Stimulated activated CD4-positive, alpha-beta T cell treated with anti-CD3 and anti-CD28 coated beads, Interleukin-12 subunit alpha, Interleukin-12 subunit beta, amount 100 ng/mL, for 48 hours (primary cell): ENCODE measurements around the gene VSIG10L2.
A peak's percentile ranks its signal among the peaks of the same experiment; 100 is the strongest.
"Not testable (repeated sequence)": the region's sequence is repeated elsewhere in the genome, so short reads cannot be mapped to it uniquely, and the experiment has no call there.

Source experiments
- DNase-seq, 3 donors: peaks; one replicate each; pipeline ENCODE4 v3.0.0-alpha.2; 2020; ENCODE audit warnings: low read depth in 2 of 3, low spot score in 1 of 3

The VSIG10L2 gene

GRCh38 chr11:125945797-125946520 is at the start of gene VSIG10L2:
TSS of gene VSIG10L2 (plus strand) at chr11:125946044. CDS start at chr11:125946056, 12 bp downstream.
- DNase-seq: no peak

- no peak for DNase-seq
These were observed 44.0 kb upstream of the VSIG10L2 start for GRCh38 chr11:125901872-125902271.

DNA sequence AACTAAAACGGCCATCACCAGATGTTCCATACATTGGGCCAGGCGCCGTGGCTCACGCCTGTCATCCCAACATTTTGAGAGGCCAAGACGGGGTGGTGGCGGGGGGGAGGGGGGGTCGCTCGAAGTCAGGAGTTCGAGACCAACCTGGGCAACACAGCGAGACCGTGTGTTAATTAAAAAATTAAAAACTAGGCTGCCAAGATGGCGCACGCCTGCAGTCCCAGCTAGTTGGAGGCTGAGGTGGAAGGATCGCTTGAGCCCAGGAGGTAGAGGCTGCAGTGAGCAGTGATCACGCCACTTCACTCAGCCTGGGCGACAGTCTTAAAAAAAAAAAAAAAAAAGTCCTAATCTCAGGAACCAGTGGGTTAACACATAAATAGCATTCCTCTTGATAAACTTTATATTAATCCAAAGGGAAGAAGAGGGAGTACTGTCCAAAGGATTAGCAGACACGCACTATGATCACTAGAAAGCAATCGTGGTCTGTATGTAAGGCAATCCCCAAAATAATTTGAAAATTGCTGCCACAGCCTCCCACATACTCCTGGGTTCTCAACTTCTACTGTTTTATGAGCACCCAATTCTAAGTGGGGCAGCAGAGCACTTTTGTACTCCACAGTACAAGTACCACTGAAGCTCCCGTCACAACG is 43.4 kb upstream of the VSIG10L2 start:
- DNase-seq: no peak

DNA sequence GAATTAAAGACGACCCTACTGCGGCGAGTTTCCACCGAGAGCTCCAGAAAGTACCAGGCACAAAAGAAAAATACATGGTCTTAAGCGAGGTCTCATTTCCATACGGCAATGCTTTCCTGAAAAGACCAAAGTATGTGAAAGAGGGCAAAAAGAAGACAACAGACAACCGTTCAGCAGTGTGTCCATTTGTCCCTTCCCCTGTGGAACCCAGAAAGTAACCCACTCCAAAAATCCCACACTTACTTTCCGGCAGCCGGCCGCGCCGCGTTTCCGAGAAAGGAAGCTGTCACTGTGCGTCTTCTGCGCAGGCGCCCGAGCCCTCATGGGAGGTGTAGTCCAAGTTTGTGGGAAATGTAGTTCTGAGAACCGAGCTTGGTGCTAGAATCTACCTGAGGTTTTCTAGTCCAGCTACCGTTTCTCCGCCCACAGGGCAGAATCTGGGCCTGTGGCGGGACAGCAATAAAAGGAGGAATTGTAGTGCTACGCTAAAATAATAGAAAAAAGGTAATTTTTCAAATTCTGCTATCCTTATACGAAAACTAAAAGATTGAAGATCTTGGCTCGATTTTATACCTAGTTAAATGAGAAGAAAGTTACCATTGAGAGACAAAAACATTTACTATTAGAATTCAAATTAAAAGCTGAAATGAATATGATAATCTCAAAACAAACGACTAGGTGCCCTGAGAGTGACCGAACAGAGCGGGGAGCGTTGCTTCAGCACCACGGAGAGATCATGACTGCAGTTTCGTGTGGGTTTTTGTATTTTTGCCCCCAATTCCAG is 42.7 kb upstream of the VSIG10L2 start, which contains the start of gene PUS3:
Gene PUS3 (minus strand): TSS at position 280 of the 784 bp plus-strand sequence. CDS start 6,922 bp downstream, outside the sequence.
- DNase-seq: peak; percentile 77 to 84 (median 78)

DNA sequence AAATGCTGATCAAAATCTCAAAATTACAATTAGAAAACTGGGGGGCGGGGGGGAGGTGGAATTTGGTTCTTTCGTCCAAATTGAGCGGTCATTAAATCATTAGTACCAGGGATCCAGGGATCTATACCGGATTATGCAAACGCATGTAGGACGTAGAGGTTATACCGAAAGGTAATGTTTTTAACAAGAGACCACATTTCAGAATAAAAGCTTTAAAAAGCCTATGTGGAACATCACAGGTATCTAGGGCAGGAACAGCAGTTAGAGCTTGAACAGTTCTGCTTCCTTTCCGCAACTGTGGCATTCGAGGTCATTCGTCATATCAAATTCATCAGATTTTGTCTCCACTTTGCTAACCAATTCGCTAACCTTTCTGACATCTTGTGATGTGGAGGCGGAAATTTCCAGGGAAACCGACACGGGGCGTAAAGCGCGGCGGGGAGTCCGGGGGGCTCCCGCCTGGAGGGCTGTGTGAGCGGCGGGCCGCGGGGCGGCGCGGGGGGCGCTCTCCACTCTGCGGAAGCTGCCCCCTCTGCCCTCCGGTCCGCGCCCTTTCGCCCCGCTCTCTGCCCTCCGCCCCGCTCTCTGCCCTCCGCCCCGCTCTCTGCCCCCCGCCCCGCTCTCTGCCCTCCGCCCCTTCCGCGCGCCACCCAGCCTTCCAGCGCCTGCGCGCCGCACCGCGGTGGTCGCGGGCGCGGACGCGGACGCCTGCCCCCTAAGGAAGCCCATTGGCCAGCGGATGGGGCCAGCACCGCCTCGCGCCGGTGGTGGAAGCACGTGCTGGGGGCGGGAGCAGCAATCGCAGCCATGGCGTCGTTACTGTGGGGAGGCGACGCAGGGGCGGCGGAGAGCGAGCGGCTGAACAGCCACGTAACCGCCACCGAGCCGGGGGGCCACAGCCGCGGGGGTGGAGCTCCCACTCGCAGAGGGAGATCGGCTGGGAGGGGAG is 41.9 kb upstream of the VSIG10L2 start, which contains the start of gene DDX25:
Gene DDX25 (plus strand): TSS at position 798 of the 949 bp plus-strand sequence. CDS start 10 bp downstream, at position 808.
- DNase-seq: no peak

- no peak for DNase-seq
These were observed 41.2 kb upstream of the VSIG10L2 start for GRCh38 chr11:125904678-125905077.

DNA sequence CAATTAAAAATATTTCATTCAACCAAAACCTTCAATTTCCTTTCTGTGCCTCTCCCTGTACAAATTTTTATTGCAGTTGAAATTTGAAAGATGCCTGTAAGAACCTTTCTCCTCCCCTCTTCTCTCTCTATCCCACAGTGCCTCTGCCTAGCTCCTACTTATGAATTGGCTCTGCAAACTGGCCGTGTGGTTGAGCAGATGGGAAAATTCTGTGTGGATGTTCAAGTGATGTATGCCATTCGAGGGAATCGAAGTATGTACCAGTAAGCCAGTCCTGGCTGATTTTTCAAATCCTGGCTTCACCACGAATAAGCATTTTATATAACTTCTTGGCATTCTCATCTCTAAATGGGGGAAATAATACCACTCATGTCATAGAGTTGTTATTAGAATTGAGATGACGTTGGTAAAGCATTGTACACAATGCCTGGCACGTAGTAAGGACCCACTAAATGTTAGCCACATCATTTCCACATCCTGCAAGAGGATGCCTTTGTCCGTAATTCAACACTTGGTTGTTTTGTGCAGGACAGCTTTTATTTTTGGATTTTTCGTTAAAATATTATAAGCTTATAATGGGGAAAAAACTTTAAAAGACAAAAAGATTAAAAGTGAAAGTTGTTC is 35.5 kb upstream of the VSIG10L2 start:
- no peak for DNase-seq

GRCh38 chr11:125914601-125915000 is 31.2 kb upstream of the VSIG10L2 start:
- DNase-seq: not testable (repeated sequence)

DNA sequence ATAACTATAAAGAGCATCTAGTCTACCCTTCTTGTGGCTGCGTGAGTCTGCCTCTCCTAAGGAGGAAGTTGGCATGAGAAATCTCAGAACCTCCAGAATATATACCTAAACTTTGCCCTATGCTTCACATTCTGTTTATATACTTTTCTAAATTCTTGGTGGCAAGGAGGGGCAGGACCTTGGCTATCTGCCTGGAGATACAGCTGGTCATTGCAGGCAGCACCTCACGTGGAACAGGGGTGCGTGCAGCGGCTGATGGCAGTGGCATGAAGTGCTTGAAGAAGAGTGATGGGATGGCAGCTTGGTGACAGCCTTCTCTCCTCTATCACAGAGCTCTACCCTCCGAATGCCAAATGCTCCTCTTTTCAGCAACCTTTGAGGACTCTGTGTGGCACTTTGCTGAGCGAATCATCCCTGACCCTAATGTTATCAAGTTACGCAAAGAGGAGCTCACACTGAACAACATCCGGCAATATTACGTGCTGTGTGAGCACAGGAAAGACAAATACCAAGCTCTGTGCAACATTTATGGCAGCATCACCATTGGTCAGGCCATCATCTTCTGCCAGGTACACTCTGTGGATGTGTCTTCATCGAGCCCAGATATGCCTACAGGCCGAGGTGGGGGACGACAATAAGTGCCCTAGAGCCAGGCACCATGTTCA is 29.0 kb upstream of the VSIG10L2 start:
- DNase-seq: no peak

- no peak for DNase-seq
These were observed 27.6 kb upstream of the VSIG10L2 start for GRCh38 chr11:125918140-125918840.

- DNase-seq: no peak
These were observed 24.8 kb upstream of the VSIG10L2 start for GRCh38 chr11:125921042-125921441.

DNA sequence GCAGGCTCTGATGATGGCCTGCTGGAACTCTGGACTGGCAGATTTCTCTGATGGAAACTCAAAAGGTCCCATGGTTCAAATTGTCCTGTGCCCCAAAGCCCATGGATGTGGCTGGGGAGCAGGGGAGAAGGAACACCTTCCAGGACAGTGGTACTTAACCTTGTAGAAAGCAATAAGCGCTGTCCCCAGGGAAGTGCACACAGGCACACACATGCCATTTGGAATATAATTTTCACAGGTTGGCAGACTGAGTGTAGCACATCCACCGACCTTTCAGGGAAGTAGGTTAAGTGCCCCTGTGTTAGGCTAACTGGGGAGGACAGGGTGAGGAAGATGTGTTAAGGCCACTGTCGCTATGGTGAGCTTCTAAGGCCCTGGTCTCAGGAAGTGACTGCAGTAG is 23.7 kb upstream of the VSIG10L2 start:
- no peak for DNase-seq

- peak; percentile 25 to 67 (median 29) for DNase-seq
These were observed 22.7 kb upstream of the VSIG10L2 start for GRCh38 chr11:125923012-125923579.

DNA sequence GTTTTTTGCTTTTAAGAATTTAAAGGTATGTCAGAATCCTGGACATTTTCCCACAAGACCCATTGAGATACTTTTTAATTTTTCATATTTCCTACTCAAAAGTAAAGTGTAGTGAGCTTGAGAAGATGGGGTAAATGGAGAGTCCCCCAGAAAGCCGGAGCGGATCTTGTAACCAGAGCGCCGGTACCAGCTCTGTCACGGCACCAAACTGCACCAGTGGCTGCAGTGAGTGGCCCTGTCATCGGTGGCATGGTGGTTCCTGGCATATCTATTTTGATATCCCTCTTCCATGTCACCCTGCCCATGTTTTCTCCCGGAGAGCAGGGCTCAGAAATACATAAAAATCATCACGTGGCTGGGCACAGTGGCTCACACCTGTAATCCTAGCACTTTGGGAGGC is 22.2 kb upstream of the VSIG10L2 start:
- no peak for DNase-seq

- no peak for DNase-seq
These were observed 21.3 kb upstream of the VSIG10L2 start for GRCh38 chr11:125924384-125925007.

DNA sequence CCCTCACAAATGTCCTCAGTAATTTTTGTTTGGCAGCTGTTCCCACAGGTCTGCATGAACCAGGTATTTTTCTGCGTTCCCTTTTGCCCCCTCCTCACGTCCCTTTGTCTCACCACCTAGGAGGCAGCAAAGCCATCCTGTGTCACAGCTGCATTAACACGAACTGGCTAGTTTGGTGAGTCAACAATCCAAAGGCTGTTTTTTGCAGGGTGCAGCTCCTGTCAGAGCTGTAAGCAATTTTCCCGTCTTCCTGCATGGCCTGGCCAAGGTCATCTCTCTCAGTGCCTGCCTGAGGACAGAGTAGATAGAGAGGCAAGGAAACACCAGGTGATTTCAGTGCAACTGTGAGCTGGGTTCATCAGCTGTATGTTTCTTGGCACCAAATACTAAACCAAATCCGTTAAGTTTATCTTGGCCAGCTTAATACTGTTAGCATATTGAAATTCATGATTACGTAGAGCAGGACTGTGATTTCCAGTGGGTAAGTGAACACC is 20.6 kb upstream of the VSIG10L2 start:
- no peak for DNase-seq

GRCh38 chr11:125925804-125926203 is 20.0 kb upstream of the VSIG10L2 start:
- no peak for DNase-seq

DNA sequence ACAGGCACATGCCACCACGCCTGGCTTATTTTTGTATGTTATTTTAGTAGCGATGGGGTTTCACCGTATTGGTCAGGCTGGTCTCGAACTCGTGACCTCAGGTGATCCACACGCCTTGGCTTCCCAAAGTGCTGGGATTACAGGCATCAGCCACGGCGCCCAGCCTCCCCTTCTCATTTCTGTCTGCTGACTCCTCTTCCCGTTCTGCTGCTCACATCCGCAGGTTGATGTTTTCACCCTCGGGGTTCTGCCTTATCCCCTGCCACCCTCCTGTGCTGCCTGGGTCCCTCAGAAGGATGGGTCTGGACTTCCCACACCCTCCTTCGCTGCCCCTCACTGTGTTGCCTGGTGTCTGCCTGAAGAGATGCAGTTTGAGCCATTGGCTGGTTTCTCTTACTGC is 19.2 kb upstream of the VSIG10L2 start:
- no peak for DNase-seq
